Activated T-cell treated with anti-CD3 and anti-CD28 coated beads for 1 hour (primary cell): ENCODE measurements around the gene PRICKLE4.
"Not testable (repeated sequence)": the region's sequence is repeated elsewhere in the genome, so short reads cannot be mapped to it uniquely, and the experiment has no call there.

Source experiments
- DNase-seq: peaks from one replicate; pipeline ENCODE4 v3.0.0-alpha.2; 2020; ENCODE audit warnings: low read depth

Gene PRICKLE4

GRCh38 chr6:41744236-41744787, 36.3 kb upstream of the PRICKLE4 start:
- no peak for DNase-seq

- no peak for DNase-seq
Measured at GRCh38 chr6:41746107-41746506, 34.5 kb upstream of the PRICKLE4 start.

GRCh38 chr6:41747256-41748101, 33.1 kb upstream of the PRICKLE4 start, which contains the start of gene PGC:
TSS of gene PGC (minus strand) at chr6:41747397. CDS start at chr6:41747334, 63 bp downstream.
- no peak for DNase-seq

- DNase-seq, result no peak
Measured at GRCh38 chr6:41748102-41748477, 32.5 kb upstream of the PRICKLE4 start.

DNA sequence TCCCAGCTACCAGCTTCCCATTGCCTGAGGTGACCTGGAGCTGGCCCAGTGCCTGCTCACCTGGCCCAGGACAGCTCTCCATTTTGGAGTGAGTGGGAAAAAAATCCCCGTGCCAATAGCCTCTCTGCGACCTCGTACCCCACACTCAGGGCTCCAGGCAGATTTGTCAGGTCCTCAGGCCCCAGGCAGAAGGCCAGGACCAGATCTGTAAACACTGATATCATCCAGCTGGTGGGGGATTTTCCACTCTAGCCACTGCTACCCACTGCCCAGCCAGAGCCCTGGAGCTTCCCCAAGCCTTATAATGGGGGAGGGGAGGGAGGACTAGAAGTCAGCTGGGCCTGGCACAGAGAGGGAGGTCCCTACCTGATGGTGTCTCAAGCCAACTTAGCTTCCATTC, 32.0 kb upstream of the PRICKLE4 start:
- no peak for DNase-seq

- no peak for DNase-seq
Measured at GRCh38 chr6:41750374-41750773, 30.2 kb upstream of the PRICKLE4 start.

DNA sequence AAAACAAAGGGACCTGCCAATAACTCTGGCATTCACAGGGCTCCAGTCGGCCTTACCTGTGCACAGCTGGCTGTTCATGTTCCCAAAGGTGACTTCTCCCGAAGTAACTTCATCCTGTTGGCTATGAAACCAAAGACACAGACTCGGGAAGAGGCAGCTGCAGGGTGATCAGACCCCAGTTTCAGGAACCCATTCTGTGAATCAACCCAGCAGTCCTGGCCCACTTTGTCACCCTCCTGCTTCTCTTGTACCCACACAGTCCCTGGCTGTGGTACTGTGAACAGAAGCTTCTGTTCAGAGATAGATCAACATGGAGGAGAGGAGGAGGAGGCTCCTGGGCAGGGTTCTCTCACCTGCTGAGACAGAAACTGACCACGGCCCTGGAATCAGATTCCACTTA, 24.7 kb upstream of the PRICKLE4 start:
- no peak for DNase-seq

- DNase-seq, result no peak
Measured at GRCh38 chr6:41756354-41756753, 24.2 kb upstream of the PRICKLE4 start.

DNA sequence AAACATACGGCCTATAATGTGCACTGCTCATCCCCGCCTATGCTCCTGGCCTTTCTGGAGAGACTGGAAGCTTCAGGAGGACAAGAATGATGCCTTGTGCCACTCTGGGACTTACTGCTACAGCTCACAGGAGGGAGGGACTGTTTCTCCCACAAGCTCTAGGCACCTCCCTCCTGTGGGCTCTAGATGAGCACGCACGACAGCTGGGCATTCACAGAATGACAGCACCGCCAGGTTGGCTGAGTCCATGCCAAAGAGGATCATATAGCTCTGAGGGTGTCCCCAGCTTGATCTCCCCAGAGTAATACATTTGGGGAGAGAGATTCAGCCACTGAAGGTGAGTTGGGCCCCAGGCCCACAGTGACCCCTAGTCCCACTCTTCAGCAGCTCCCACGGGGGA, 23.3 kb upstream of the PRICKLE4 start:
- DNase-seq, result no peak

DNA sequence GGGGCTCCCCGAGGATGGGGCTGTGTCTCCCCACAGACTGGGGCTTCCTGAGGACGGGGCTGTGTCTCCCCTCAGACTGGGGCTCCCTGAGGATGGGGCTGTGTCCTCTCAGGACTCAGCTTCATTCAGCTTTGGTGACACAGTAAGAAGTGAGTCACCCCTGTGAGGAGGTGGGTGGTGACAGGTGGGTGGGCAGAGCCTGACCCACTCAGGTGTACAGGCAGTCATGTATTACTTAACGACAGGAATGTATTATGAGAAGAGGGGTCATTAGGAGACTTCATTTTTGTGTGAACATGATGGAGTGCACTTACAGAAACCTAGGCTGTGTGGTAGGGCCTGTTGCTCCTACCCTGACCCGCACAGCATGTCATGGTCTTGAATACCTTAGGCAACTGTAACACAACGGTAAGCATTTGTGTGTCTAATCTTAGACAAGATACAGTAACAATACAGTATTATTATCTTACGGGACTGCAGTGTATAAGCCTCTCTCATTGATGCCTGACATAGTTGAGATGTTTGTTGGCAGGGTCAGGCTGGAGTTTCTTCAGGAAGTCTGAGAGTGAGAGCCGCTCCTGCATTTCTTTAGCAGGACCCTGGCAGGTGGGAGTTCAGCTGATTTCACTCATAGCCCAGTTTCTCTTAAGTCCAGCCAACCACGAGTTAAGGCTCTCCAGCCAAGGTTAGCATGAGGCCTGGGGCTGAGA, 22.5 kb upstream of the PRICKLE4 start:
- DNase-seq, result no peak

DNA sequence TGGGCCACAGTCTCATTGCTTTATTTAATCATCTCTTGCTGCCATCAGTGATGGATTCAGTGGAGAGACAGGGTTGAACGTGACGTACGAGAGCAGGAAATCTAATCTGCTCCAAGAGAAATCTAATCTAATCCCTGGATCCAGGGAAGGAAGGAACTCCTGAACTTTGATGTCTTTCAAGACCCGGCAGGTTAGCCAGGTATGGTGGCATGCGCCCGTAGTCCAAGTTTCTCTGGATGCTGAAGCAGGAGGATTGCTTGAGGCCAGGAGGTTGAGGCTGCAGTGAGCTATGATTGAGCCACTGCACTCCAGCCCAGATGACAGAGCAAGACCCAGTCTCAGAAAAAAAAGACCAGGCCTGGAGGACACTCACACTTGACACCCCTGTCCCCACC, 21.9 kb upstream of the PRICKLE4 start:
- DNase-seq, result no peak

DNA sequence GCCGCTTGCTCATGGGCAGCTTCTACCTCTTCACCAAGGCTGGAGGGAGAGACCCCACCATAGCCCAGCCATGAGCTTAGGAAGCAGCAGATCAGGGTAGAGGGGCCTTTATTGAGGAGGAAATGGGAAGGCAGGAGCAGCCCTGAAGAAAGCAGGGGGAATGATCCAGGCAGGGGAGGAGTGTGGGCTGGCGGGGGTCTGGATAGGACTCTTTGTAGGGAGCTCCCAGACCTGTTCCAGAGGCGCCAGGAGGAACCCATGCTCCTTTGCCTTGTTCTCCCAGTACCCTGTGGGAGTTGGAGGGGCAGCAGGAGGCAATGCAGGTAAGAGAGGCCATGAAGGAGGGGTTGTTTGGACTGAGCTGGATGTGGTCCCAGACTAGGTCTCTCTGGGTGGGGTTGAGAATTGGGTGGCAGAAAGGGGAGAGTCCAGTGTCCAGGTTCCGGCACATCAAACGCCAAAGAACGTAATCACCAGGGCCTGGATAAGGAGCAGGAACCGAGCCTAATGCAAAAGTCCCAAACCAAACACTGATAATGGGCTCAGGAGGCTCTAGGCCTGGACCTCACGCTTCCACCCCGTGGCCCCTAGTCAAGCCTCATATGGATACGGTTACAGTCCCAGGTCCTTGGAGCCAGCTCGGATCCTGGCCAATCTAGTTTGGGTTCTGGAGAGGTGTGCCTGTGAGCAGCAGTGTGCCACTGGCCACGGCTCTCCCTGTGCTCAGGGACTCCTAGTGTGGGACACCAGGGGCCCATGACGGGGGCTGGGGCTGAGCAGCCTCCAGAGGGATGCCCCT, 21.3 kb upstream of the PRICKLE4 start:
- no peak for DNase-seq

- no peak for DNase-seq
Measured at GRCh38 chr6:41759905-41760579, 20.5 kb upstream of the PRICKLE4 start.

- DNase-seq, result no peak
Measured at GRCh38 chr6:41763470-41763869, 17.1 kb upstream of the PRICKLE4 start.

GRCh38 chr6:41766043-41766664, 14.4 kb upstream of the PRICKLE4 start:
- not testable (repeated sequence) for DNase-seq

DNA sequence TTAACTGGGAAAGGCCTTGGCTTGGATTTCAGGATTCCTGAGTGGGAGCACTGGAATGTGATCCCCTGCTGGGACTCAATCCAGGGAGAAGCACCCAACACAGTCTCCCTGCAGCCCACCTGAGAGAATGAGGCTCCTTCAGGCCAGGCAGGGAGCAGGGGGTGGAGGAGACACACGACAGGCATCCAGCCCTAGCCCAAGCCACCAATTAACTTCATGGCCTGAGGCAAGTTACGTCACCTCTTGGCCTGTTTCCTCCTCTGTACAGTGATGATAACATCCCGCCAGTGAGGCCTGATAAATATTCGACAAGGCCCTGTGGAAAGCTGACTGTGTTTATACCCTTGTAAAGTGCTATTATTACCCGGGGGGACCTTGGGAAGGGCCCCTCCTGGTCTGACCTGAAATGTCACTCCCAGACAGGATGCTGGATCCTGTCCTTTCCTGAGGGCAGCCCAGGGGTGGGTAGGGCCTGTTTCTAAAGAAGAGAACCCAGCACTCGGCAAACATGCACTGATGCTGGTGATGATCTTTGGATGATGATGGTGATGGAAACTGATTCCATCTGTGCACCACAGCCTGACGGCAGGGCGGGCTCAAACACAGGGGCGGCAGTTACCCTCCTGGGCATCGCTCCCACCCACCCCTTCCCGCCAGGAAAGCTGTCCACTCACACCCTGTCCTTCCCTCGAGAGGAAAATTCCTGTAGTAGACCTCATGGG, 13.3 kb upstream of the PRICKLE4 start:
- DNase-seq, result no peak

DNA sequence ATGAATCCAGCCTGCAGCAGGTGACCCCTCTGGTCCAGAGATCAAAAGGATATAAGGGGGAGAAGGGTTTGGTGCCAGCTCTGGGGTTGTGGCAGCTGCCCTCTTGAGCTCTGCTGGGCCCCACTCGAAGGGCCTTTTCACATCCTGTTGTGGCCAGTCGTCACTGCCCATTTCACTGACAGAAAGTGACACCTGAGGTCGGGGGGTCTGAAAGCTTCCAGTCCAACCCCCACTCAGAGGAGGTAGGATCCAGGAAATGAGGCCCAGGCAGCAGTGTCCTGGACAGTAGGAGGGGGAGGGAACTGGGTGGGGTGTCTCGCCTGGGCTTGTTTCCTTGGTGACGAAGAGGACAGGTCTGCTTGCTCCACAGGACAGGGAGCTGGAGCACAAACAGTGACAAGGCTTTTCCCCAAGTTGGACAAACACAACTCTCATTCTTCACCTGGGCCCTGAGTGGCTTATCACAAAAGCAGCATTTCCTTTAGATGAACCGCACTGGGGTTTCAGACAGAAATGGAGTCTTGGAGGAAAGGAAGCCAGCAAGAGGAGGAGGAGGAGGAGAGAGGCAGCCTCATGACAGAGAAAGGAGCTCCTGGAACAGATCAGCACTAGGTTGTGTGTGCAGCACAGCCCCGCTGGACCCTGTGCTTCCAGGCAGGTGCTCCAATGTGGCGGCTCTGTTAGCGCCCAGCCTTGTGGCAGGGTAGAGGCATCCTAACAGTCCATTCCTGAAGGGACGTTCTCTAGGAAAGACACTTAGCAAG, 11.9 kb upstream of the PRICKLE4 start:
- no peak for DNase-seq

DNA sequence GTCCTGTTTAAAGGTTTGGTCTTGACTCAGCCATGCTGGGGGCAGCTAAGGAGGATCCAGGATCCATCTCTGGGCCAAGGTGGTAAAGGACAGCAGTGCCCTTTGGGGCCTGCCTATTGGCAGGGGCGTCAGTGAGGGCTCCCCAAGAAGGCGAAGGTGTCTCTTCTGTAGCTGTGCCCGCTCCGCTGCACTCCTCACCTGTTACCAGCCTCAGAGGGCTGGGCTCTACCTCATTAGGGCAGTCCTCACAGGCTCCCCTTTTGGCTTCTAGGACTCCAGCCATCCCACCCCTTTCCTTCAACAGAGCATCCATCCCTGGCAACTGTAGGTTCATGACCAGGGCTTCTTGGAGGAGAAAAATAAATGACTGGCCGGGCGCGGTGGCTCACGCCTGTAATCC, 11.2 kb upstream of the PRICKLE4 start:
- DNase-seq, result no peak

DNA sequence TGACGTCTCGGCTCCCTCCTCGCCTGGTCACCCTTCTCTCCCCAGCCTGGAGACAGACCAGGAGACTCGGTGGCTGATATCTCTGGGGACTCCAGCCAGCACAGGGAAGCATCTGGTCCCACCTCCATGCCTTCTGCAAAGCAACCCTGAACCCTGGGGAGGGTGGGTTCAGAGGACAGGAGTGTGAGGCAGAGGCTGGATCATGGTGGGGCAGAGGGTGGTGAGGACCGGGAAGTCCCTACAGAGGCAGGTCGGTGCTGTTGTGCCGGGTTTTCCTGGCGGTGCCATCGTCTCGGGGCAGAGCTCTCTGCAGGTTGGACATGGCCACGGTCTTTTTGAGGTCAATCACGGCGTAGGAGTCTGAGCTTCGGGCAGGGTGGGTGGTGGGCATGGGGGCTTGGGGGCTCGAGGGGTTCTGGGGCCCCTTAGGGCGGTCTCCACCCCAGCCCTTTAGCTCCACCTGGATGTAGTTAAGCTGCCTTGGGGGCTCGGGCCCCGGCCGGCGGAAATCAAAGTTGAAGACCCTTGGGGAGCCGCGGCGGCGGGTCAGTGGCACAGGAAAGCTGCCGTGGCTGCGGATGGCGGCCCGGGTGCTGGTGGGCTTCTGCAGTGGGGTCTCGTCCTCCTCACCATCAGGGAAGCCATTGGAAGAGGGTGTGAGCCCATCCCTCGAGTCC, 10.1 kb upstream of the PRICKLE4 start:
- no peak for DNase-seq
